ENCODE results near the gene DDIT3. TPM values are rescaled to one million over a fixed set of nuclear protein-coding genes. Genes with fewer than 3 reads are reported as not detected.

The DDIT3 gene
- total and polyA plus RNA-seq, 2 of the 4 experiments (the other 2 are of a cell fraction), result 19.4 to 54.4 TPM

GRCh38 chr12:57516617-57517153 is 3.6 kb downstream of the DDIT3 start:
- no peak overlapping the region for H4K8ac ChIP-seq (ENCODE audit: low read depth in 2 of 2, low read length in 2 of 2)
- H3K18ac ChIP-seq (ENCODE audit: low read depth, low read length), result no peak overlapping the region
- peaks cover 3% of the 10 kb centered on the region; the same call in 1 of the 2 replicates for H3K9me1 ChIP-seq (ENCODE audit: insufficient read depth, low read length)
- ATAC-seq (ENCODE audit: low read depth) (no peak), DNase-seq (no peak)
- peaks cover 18 to 75% of the 10 kb centered on the region in 2 experiments for H3K79me1 ChIP-seq (ENCODE audit: low read depth in 1 of 2, low read length in 2 of 2)
- peaks cover 79% of the 10 kb centered on the region for H4K20me1 ChIP-seq (ENCODE audit: insufficient read depth, low read length)
- H3K4ac ChIP-seq (ENCODE audit: low read depth, low read length), result no peak overlapping the region
- H3K23ac ChIP-seq (ENCODE audit: low read depth, low read length), result no peak overlapping the region
- H3K4me3 ChIP-seq (ENCODE audit: insufficient read depth, low read depth, low read length), result no peak overlapping the region
- no peak overlapping the region for H4K5ac ChIP-seq (ENCODE audit: low read depth, low read length)
- ChIA-PET CTCF (no interaction called here), POLR2A (ENCODE audit: unreplicated experiment) (no interaction called here)
- H3K9ac ChIP-seq (ENCODE audit: low read depth, low read length), result no peak overlapping the region
- no peak overlapping the region for H3K14ac ChIP-seq (replicated peaks; ENCODE audit: low read depth, low read length)
- H2BK120ac ChIP-seq (ENCODE audit: low read depth, low read length), result no peak overlapping the region
- H3K9me3 ChIP-seq (ENCODE audit: control insufficient read depth, insufficient read depth, low read length), result no peaks in the 10 kb centered on the region
- no peak overlapping the region for H2BK20ac ChIP-seq (ENCODE audit: low read depth, low read length)
- H2AK5ac ChIP-seq (ENCODE audit: low read depth, low read length), result no peak overlapping the region
- H2BK5ac ChIP-seq (ENCODE audit: low read depth, low read length, poor library complexity, severe bottlenecking), result no peak overlapping the region
- H4K91ac ChIP-seq (ENCODE audit: insufficient read depth, low read depth, low read length), result no peak overlapping the region
- no peaks in the 10 kb centered on the region for H3K27me3 ChIP-seq (ENCODE audit: control insufficient read depth, insufficient read depth, low read length)
- peak overlapping the region; percentile 15; the same call in 1 of the 2 replicates for H3K27ac ChIP-seq (ENCODE audit: insufficient read depth, low read length)
- in situ Hi-C loops (cut with MboI; ENCODE audit: low sequenced_read_pairs) (no loop called here), intact Hi-C loops (cut with micrococcal nuclease) (no loop called here), dilution Hi-C loops (cut with HindIII; ENCODE audit: low sequenced_read_pairs, unreplicated experiment) (no loop called here)
- H2AK9ac ChIP-seq (replicated peaks; ENCODE audit: low read depth, low read length, poor library complexity), result no peak overlapping the region
- 100% methylated on average over 3 of the region's 11 CpGs; no CpG with 5 or more reads in 1 of the 2 experiments for WGBS, 2 experiments (ENCODE audit: extremely low coverage in 2 of 2, insufficient read length in 1 of 2)
- H3K4me1 ChIP-seq (ENCODE audit: control insufficient read depth, insufficient read depth, low read length), result peaks cover 7% of the 10 kb centered on the region
- H3K56ac ChIP-seq (ENCODE audit: extremely low read depth, insufficient read depth, low read length), result no peak overlapping the region
- H2AFZ ChIP-seq (replicated peaks; ENCODE audit: low read length, poor library complexity), result peak overlapping the region; percentile 52
- no TSS peak for BruUV-seq (replicated peaks)
- H2BK15ac ChIP-seq (ENCODE audit: low read depth, low read length), result no peak overlapping the region
- no peak overlapping the region for H3K4me2 ChIP-seq (ENCODE audit: low read depth, low read length)
- TF ChIP-seq RFX5 (IDR thresholded peaks at IDR 0.05; ENCODE audit: low read depth, low read length) (no peak), BHLHE40 (IDR thresholded peaks at IDR 0.05; ENCODE audit: low read depth, low read length) (no peak)
- H3K36me3 ChIP-seq (ENCODE audit: control insufficient read depth, insufficient read depth, low read length), result peaks cover 59% of the 10 kb centered on the region

All from IMR-90 (cell line).